ENCODE results near the gene TAF6L. TPM values are rescaled to one million over a fixed set of nuclear protein-coding genes. Genes with fewer than 3 reads are reported as not detected.
"Not testable (repeated sequence)": the region's sequence is repeated elsewhere in the genome, so short reads cannot be mapped to it uniquely, and the experiment has no call there.

TAF6L gene
- total RNA-seq, 4 donors from 2014 or later = 6.8 to 34.3 (median 24.1) TPM

- TF ChIP-seq CTCF (IDR thresholded peaks at IDR 0.05) (no peak), POLR2A (IDR thresholded peaks at IDR 0.05) (peak; percentile 34 to 62)
- Histone ChIP-seq H3K4me3 (peak within 1 kb of the TSS; percentile 51 to 74), H3K4me1 (peaks cover 12 to 13% of the 10 kb centered on the region in 2 donors), H3K27me3 (no peaks in the 10 kb centered on the region), H3K36me3 (no peaks in the 10 kb centered on the region), H3K27ac (peak within 1 kb of the TSS; percentile 87 to 92), H3K9me3 (no peaks in the 10 kb centered on the region)
- DNase-seq = peak; percentile 84 to 90
- intact Hi-C loops (cut with DNase I; ENCODE audit: low total_unique reads) = no loop called here
Measured at GRCh38 chr11:62728171-62728988, 42.8 kb upstream of the TAF6L start, which contains the start of gene TTC9C. TTC9C (plus strand) TSS chr11:62728486; CDS start chr11:62728849, 363 bp downstream.

DNA sequence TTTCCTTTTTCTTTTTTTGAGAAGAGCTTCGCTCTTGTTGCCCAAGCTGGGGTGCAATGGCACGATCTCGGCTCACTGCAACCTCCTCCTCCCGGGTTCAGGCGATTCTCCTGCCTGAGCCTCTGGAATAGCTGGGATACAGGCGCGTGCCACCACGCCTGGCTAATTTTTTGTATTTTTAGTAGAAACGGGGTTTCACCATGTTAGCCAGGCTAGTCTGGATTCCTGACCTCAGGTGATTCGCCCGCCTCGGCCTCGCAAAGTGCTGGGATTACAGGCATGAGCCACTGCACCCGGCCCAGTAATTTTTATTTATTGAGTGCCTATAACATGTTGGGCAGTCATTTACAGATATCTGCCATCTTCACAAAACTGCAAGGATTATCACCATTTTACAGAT, 41.1 kb upstream of the TAF6L start:
- DNase-seq; H3K36me3 ChIP-seq; H3K9me3 ChIP-seq; H3K27ac ChIP-seq; H3K4me3 ChIP-seq; H3K27me3 ChIP-seq; intact Hi-C loops (cut with DNase I; ENCODE audit: low total_unique reads): not testable (repeated sequence)
- peaks cover 10 to 13% of the 10 kb centered on the region in 2 donors for H3K4me1 ChIP-seq

GRCh38 chr11:62732830-62733229, 38.4 kb upstream of the TAF6L start:
- Histone ChIP-seq H3K27me3 (no peaks in the 10 kb centered on the region), H3K27ac (no peak overlapping the region), H3K36me3 (no peaks in the 10 kb centered on the region), H3K4me1 (peaks cover 0 to 13% of the 10 kb centered on the region in 2 donors), H3K9me3 (no peaks in the 10 kb centered on the region), H3K4me3 (no peak overlapping the region)
- intact Hi-C loops (cut with DNase I; ENCODE audit: low total_unique reads) = no loop called here
- TF ChIP-seq POLR2A (IDR thresholded peaks at IDR 0.05) (no peak), CTCF (IDR thresholded peaks at IDR 0.05) (no peak)
- DNase-seq = no peak

- Histone ChIP-seq H3K4me3 (no peak overlapping the region), H3K9me3 (no peaks in the 10 kb centered on the region), H3K27ac (no peak overlapping the region), H3K36me3 (no peaks in the 10 kb centered on the region), H3K27me3 (no peaks in the 10 kb centered on the region), H3K4me1 (no peaks in the 10 kb centered on the region)
- no peak for DNase-seq
- intact Hi-C loops (cut with DNase I; ENCODE audit: low total_unique reads) = no loop called here
- no peak for TF ChIP-seq CTCF (IDR thresholded peaks at IDR 0.05)
- TF ChIP-seq POLR2A (IDR thresholded peaks at IDR 0.05) = no peak
Measured at GRCh38 chr11:62737196-62737595, 34.0 kb upstream of the TAF6L start.

DNA sequence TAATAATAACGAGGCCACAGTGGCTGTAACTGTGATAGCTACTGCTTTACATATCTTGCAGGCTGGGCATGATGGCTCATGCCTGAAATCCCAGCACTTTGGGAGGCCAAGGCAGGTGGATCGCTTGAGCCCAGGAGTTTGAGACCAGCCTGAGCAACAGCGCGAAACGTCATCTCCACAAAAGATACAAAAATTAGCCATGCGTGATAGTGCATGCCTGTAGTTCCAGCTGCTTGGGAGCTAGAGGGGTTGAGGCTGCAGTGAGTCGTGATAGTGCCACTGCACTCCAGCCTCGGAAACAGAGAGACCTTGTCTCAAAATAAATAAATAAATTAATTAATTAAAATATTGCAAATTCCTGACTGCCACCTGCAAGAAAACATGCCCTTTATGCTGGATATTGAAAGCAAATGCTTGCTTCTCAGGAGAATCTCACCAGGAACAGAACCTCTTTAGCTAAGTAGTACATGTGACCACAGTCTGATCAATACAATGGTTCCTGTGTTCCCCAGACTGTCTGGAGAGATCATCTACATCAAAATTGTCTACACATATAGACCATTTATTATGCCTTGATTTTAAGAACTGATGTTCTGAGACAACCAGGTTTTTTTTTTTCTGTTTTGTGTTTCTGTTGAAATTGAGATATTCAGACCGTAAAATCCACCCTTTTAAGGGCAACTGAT, 23.6 kb upstream of the TAF6L start:
- no peak for DNase-seq
- Histone ChIP-seq H3K9me3 (no peaks in the 10 kb centered on the region), H3K4me3 (no peak overlapping the region), H3K27me3 (no peaks in the 10 kb centered on the region), H3K4me1 (no peaks in the 10 kb centered on the region), H3K27ac (no peak overlapping the region), H3K36me3 (no peaks in the 10 kb centered on the region)
- no peak for TF ChIP-seq POLR2A (IDR thresholded peaks at IDR 0.05)
- no peak for TF ChIP-seq CTCF (IDR thresholded peaks at IDR 0.05)
- intact Hi-C loops (cut with DNase I; ENCODE audit: low total_unique reads) = no loop called here

- H3K4me1 ChIP-seq; H3K27me3 ChIP-seq; H3K36me3 ChIP-seq; H3K4me3 ChIP-seq; DNase-seq; intact Hi-C loops (cut with DNase I; ENCODE audit: low total_unique reads); H3K27ac ChIP-seq; H3K9me3 ChIP-seq: not testable (repeated sequence)
Measured at GRCh38 chr11:62749931-62750330, 21.3 kb upstream of the TAF6L start.
